Activated naive CD4-positive, alpha-beta T cell treated with Interleukin-2 at 50 U/mL for 16 hours (primary cell): Measurements from ENCODE around the gene ESRRA.

Source experiments
- DNase-seq: peaks from one replicate; pipeline ENCODE4 v3.0.0-alpha.2; 2020

Gene ESRRA

GRCh38 chr11:64352995-64353714, 47.8 kb downstream of the ESRRA start:
- no peak for DNase-seq

- DNase-seq, result no peak
Measured at GRCh38 chr11:64353715-64354506, 48.6 kb downstream of the ESRRA start.

- no peak for DNase-seq
Measured at GRCh38 chr11:64355078-64355940, 50.0 kb downstream of the ESRRA start.

GRCh38 chr11:64356498-64357411, 51.4 kb downstream of the ESRRA start:
- peak; percentile 40 for DNase-seq

- no peak for DNase-seq
Measured at GRCh38 chr11:64357446-64357845, 52.1 kb downstream of the ESRRA start.

GRCh38 chr11:64357904-64358535, 52.7 kb downstream of the ESRRA start:
- DNase-seq, result peak; percentile 43

GRCh38 chr11:64358536-64358906, 53.2 kb downstream of the ESRRA start:
- no peak for DNase-seq

- peak; percentile 64 for DNase-seq
Measured at GRCh38 chr11:64358907-64359711, 53.8 kb downstream of the ESRRA start, which contains the start of gene RPS6KA4. Gene RPS6KA4, plus strand, starts transcription at chr11:64359162. Its CDS starts 74 bp downstream, at chr11:64359236.

GRCh38 chr11:64359712-64360445, 54.6 kb downstream of the ESRRA start:
- peak; percentile 27 for DNase-seq

GRCh38 chr11:64360448-64360921, 55.2 kb downstream of the ESRRA start:
- DNase-seq, result no peak

GRCh38 chr11:64361659-64362058, 56.3 kb downstream of the ESRRA start:
- no peak for DNase-seq

- DNase-seq, result no peak
Measured at GRCh38 chr11:64362339-64362738, 57.0 kb downstream of the ESRRA start.

- no peak for DNase-seq
Measured at GRCh38 chr11:64364435-64364834, 59.1 kb downstream of the ESRRA start.

GRCh38 chr11:64364911-64365310, 59.6 kb downstream of the ESRRA start:
- DNase-seq, result no peak
